HG03108 (cell line): ENCODE measurements around the gene NOM1.
"Not testable (repeated sequence)": the region's sequence is repeated elsewhere in the genome, so short reads cannot be mapped to it uniquely, and the experiment has no call there.

ENCODE experiments used
- ATAC-seq: cut with Tn5 transposase; IDR thresholded peaks from one replicate; pipeline ENCODE4 v1.9.1; 2021; ENCODE audit warnings: moderate library complexity; ENCODE audit not compliant: unreplicated experiment

Gene NOM1

GRCh38 chr7:156949541-156950380 lies at the start of gene NOM1:
Gene NOM1 (plus strand): TSS chr7:156949712. CDS start chr7:156949738, 26 bp downstream.
- peak; percentile 91 for ATAC-seq

- not testable (repeated sequence) for ATAC-seq
Measured at GRCh38 chr7:156900093-156900492, 49.4 kb upstream of the NOM1 start.

GRCh38 chr7:156903232-156903909 lies 46.1 kb upstream of the NOM1 start:
- no peak for ATAC-seq

GRCh38 chr7:156906200-156906649 lies 43.3 kb upstream of the NOM1 start:
- no peak for ATAC-seq

GRCh38 chr7:156907656-156908055 lies 41.9 kb upstream of the NOM1 start:
- no peak for ATAC-seq

- not testable (repeated sequence) for ATAC-seq
Measured at GRCh38 chr7:156909574-156910252, 39.8 kb upstream of the NOM1 start.

- peak; percentile 33 for ATAC-seq
Measured at GRCh38 chr7:156918635-156919034, 30.9 kb upstream of the NOM1 start.

- ATAC-seq, result peak; percentile 27
Measured at GRCh38 chr7:156919132-156919713, 30.3 kb upstream of the NOM1 start.

GRCh38 chr7:156920076-156920475 lies 29.4 kb upstream of the NOM1 start:
- ATAC-seq, result no peak

- ATAC-seq, result not testable (repeated sequence)
Measured at GRCh38 chr7:156920487-156921373, 28.8 kb upstream of the NOM1 start.

GRCh38 chr7:156922304-156922703 lies 27.2 kb upstream of the NOM1 start:
- ATAC-seq, result not testable (repeated sequence)

GRCh38 chr7:156925821-156926220 lies 23.7 kb upstream of the NOM1 start:
- not testable (repeated sequence) for ATAC-seq

GRCh38 chr7:156927571-156928405 lies 21.7 kb upstream of the NOM1 start:
- no peak for ATAC-seq

GRCh38 chr7:156928406-156928747 lies 21.1 kb upstream of the NOM1 start:
- ATAC-seq, result no peak

GRCh38 chr7:156929789-156930539 lies 19.5 kb upstream of the NOM1 start:
- ATAC-seq, result no peak

- ATAC-seq, result no peak
Measured at GRCh38 chr7:156932006-156932405, 17.5 kb upstream of the NOM1 start.

- ATAC-seq, result no peak
Measured at GRCh38 chr7:156935250-156935649, 14.3 kb upstream of the NOM1 start.

GRCh38 chr7:156936766-156937165 lies 12.7 kb upstream of the NOM1 start:
- ATAC-seq, result not testable (repeated sequence)
